ENCODE data around the gene TNFSF11.

GRCh38 chr13:42597505-42597904, 23.6 kb downstream of the TNFSF11 start:
- no peak for TF ChIP-seq CTCF (IDR thresholded peaks at IDR 0.05)
- no peak for TF ChIP-seq EP300 (IDR thresholded peaks at IDR 0.05)
- no peak for TF ChIP-seq POLR2AphosphoS5 (IDR thresholded peaks at IDR 0.05)
- no peak for TF ChIP-seq POLR2A (IDR thresholded peaks at IDR 0.05)
